Smooth muscle cell (in vitro differentiated cells): Measurements from ENCODE around the gene IGF2. TPM values are rescaled to one million over a fixed set of nuclear protein-coding genes. Genes with fewer than 3 reads are reported as not detected.
A peak's percentile ranks its signal among the peaks of the same experiment; 100 is the strongest.

ENCODE experiments used
- DNase-seq: peaks from one replicate; lab custom pipeline; 2025; ENCODE audit not compliant: unreplicated experiment; lab: John Stamatoyannopoulos, UW
- H2AFZ ChIP-seq: fragments of 200-600 bp; sonication (generic); 2 replicates; pipeline ENCODE4 v1.6.0; 2016; ENCODE audit warnings: antibody characterized with exemption, low read depth, mild to moderate bottlenecking
- H3F3A ChIP-seq: fragments of 200-600 bp; sonication (generic); 2 replicates; pipeline ENCODE4 v1.6.0; 2017; ENCODE audit warnings: antibody characterized with exemption, low read depth
- H3K27ac ChIP-seq: fragments of 200-600 bp; sonication (generic); 2 replicates; pipeline ENCODE4 v1.5.1; 2016; ENCODE audit warnings: low read depth, mild to moderate bottlenecking
- H3K27me3 ChIP-seq: fragments of 200-600 bp; sonication (generic); 2 replicates; pipeline ENCODE4 v1.6.1; 2016; ENCODE audit warnings: low read depth, mild to moderate bottlenecking
- H3K36me3 ChIP-seq: fragments of 200-600 bp; sonication (generic); 2 replicates; pipeline ENCODE4 v1.5.1; 2016; ENCODE audit warnings: low read depth
- H3K4me1 ChIP-seq: fragments of 200-600 bp; sonication (generic); 2 replicates; pipeline ENCODE4 v1.5.1; 2016; ENCODE audit warnings: low read depth
- H3K4me2 ChIP-seq: fragments of 200-600 bp; sonication (generic); 2 replicates; pipeline ENCODE4 v1.6.0; 2016; ENCODE audit warnings: mild to moderate bottlenecking
- H3K4me3 ChIP-seq: fragments of 200-600 bp; sonication (generic); 2 replicates; pipeline ENCODE4 v1.5.1; 2016; ENCODE audit warnings: mild to moderate bottlenecking
- H3K79me2 ChIP-seq: fragments of 200-600 bp; sonication (generic); 2 replicates; pipeline ENCODE4 v1.6.0; 2016; ENCODE audit warnings: low read depth, mild to moderate bottlenecking
- H3K9ac ChIP-seq: fragments of 200-600 bp; sonication (generic); 2 replicates; pipeline ENCODE4 v1.6.0; 2016; ENCODE audit warnings: low read depth
- H3K9me3 ChIP-seq: fragments of 200-600 bp; sonication (generic); replicated peaks from 2 replicates; pipeline ENCODE4 v1.5.1; 2016; ENCODE audit warnings: low read depth
- H4K20me1 ChIP-seq: fragments of 200-600 bp; sonication (generic); 2 replicates; pipeline ENCODE4 v1.6.0; 2016; ENCODE audit warnings: low read depth
- CTCF ChIP-seq: fragments of 200-600 bp; sonication (generic); IDR thresholded peaks from 2 replicates; pipeline ENCODE4 v1.5.1; 2017; ENCODE audit warnings: borderline replicate concordance, mild to moderate bottlenecking, antibody characterized with exemption; ENCODE audit not compliant: insufficient read depth, poor library complexity, severe bottlenecking
- WGBS: methylation state at CpG from one replicate; pipeline ENCODE4 v1.1.7; 2016; ENCODE audit warnings: low lambda C conversion rate; 5-methylcytosine and 5-hydroxymethylcytosine counted together
- polyA plus RNA-seq: library from polyadenylated mRNA; unstranded; fragments of >200 nt; fragmentation: Nextera tagmentation; extraction: Ambion mirVana; gene quantifications from 2 replicates; pipeline ENCODE4 v1.2.1, GENCODE V29; 2016
- total RNA-seq: library from RNA; depleted of rRNA; stranded (reverse); fragments of >200 nt; gene quantifications from 2 replicates; pipeline ENCODE4 v1.2.3, GENCODE V29; 2014

The IGF2 gene
- total and polyA plus RNA-seq, 2 experiments from 2014 or later = 2,086 to 3,877 TPM

- H2AFZ ChIP-seq = no peak overlapping the region
- no peaks in the 10 kb centered on the region for H3K27me3 ChIP-seq
- peaks cover 89% of the 10 kb centered on the region for H4K20me1 ChIP-seq
- peaks cover 76% of the 10 kb centered on the region for H3F3A ChIP-seq
- H3K4me3 ChIP-seq = peak overlapping the region; percentile 92
- H3K9ac ChIP-seq = no peak overlapping the region
- peaks cover 11% of the 10 kb centered on the region for H3K4me1 ChIP-seq
- DNase-seq = no peak
- H3K79me2 ChIP-seq = peaks cover 61% of the 10 kb centered on the region
- H3K27ac ChIP-seq = no peak overlapping the region
- peak overlapping the region; percentile 98 for H3K4me2 ChIP-seq
- no peaks in the 10 kb centered on the region for H3K36me3 ChIP-seq
- WGBS = 81% methylated on average over 26 of the region's 26 CpGs
- H3K9me3 ChIP-seq = no peaks in the 10 kb centered on the region
- TF ChIP-seq CTCF = no peak
Observed at GRCh38 chr11:2135018-2135569, 4.1 kb downstream of the IGF2 start.

GRCh38 chr11:2134022-2135010 lies 4.9 kb downstream of the IGF2 start:
- no peaks in the 10 kb centered on the region for H3K27me3 ChIP-seq
- H3K4me1 ChIP-seq = peaks cover 9% of the 10 kb centered on the region
- no peak overlapping the region for H3K9ac ChIP-seq
- H3K27ac ChIP-seq = peak overlapping the region; percentile 28
- peaks cover 55% of the 10 kb centered on the region for H3K79me2 ChIP-seq
- no peak overlapping the region for H2AFZ ChIP-seq
- WGBS = 72% methylated on average over 19 of the region's 19 CpGs
- peak overlapping the region; percentile 92 for H3K4me3 ChIP-seq
- H3K9me3 ChIP-seq = no peaks in the 10 kb centered on the region
- peak overlapping the region; percentile 98 for H3K4me2 ChIP-seq
- H3F3A ChIP-seq = peaks cover 70% of the 10 kb centered on the region
- TF ChIP-seq CTCF = no peak
- H3K36me3 ChIP-seq = no peaks in the 10 kb centered on the region
- no peak for DNase-seq
- peaks cover 96% of the 10 kb centered on the region for H4K20me1 ChIP-seq

- no peak for DNase-seq
- peak overlapping the region; percentile 92 for H3K4me3 ChIP-seq
- H3K4me2 ChIP-seq = no peak overlapping the region
- H3K9me3 ChIP-seq = no peaks in the 10 kb centered on the region
- no peaks in the 10 kb centered on the region for H3K36me3 ChIP-seq
- H3K9ac ChIP-seq = no peak overlapping the region
- H3K27me3 ChIP-seq = no peaks in the 10 kb centered on the region
- peaks cover 48% of the 10 kb centered on the region for H3K79me2 ChIP-seq
- peaks cover 78% of the 10 kb centered on the region for H3F3A ChIP-seq
- H4K20me1 ChIP-seq = peaks cover 99% of the 10 kb centered on the region
- H3K27ac ChIP-seq = peak overlapping the region; percentile 28
- 84% methylated on average over 30 of the region's 33 CpGs for WGBS
- peaks cover 9% of the 10 kb centered on the region for H3K4me1 ChIP-seq
- no peak for TF ChIP-seq CTCF
- no peak overlapping the region for H2AFZ ChIP-seq
Observed at GRCh38 chr11:2133241-2134021, 5.8 kb downstream of the IGF2 start.
